GM12801 (cell line): Measurements from ENCODE around the gene TBX5.

Source experiments
- CTCF ChIP-seq: IDR thresholded peaks from one replicate; pipeline ENCODE4 v1.5.1; 2011; ENCODE audit warnings: control low read depth; ENCODE audit not compliant: insufficient read length; ENCODE audit errors: extremely low read depth

Gene TBX5

GRCh38 chr12:114425031-114425626 lies 19.2 kb upstream of the TBX5 start:
- no peak for TF ChIP-seq CTCF

- TF ChIP-seq CTCF: no peak
Measured at GRCh38 chr12:114420944-114421335, 15.0 kb upstream of the TBX5 start.

GRCh38 chr12:114420182-114420943 lies 14.4 kb upstream of the TBX5 start:
- no peak for TF ChIP-seq CTCF

GRCh38 chr12:114416028-114416427 lies 10.1 kb upstream of the TBX5 start:
- no peak for TF ChIP-seq CTCF

- no peak for TF ChIP-seq CTCF
Measured at GRCh38 chr12:114415525-114415868, 9.6 kb upstream of the TBX5 start.

GRCh38 chr12:114414866-114415524 lies 9.1 kb upstream of the TBX5 start:
- no peak for TF ChIP-seq CTCF

GRCh38 chr12:114414031-114414865 lies 8.3 kb upstream of the TBX5 start:
- TF ChIP-seq CTCF: no peak
